Astrocyte (in vitro differentiated cells and primary cell): ENCODE results near the gene KIAA1671. TPM values are rescaled to one million over a fixed set of nuclear protein-coding genes. Genes with fewer than 3 reads are reported as not detected.

Experiments used
- DNase-seq: peaks from one replicate; pipeline ENCODE4 v3.0.0-alpha.2; 2010; ENCODE audit warnings: low read depth
- FAIRE-seq: peaks from 2 replicates; lab custom pipeline; 2011; peaks lifted over from hg19 to GRCh38; lab: Jason Lieb, UNC
- H2AFZ ChIP-seq: 2 replicates; pipeline ENCODE4 v1.6.0; 2012; ENCODE audit warnings: low read depth, low read length, inconsistent platforms
- H3K27ac ChIP-seq: 2 replicates; pipeline ENCODE4 v1.5.1; 2011; ENCODE audit warnings: low read depth, low read length, inconsistent platforms
- H3K27me3 ChIP-seq: 2 replicates; pipeline ENCODE4 v1.6.0; 2011; ENCODE audit warnings: low read length, inconsistent platforms; ENCODE audit not compliant: insufficient read depth
- H3K36me3 ChIP-seq: 2 replicates; pipeline ENCODE4 v1.5.1; 2011; ENCODE audit warnings: low read length, inconsistent platforms; ENCODE audit not compliant: insufficient read depth
- H3K4me1 ChIP-seq: 2 replicates; pipeline ENCODE4 v1.5.1; 2011; ENCODE audit warnings: low read length, inconsistent platforms; ENCODE audit not compliant: insufficient read depth
- H3K4me2 ChIP-seq: 2 replicates; pipeline ENCODE4 v1.6.0; 2012; ENCODE audit warnings: low read length, inconsistent platforms
- H3K4me3 ChIP-seq: 2 replicates; pipeline ENCODE4 v1.5.1; 2011; ENCODE audit warnings: low read depth, mild to moderate bottlenecking, low read length, inconsistent platforms; ENCODE audit not compliant: insufficient read depth
- H3K79me2 ChIP-seq: 2 replicates; pipeline ENCODE4 v1.6.0; 2012; ENCODE audit warnings: mild to moderate bottlenecking, low read length, inconsistent platforms; ENCODE audit not compliant: insufficient read depth
- H3K9ac ChIP-seq: 2 replicates; pipeline ENCODE4 v1.6.0; 2012; ENCODE audit warnings: mild to moderate bottlenecking, low read length, inconsistent platforms
- H3K9me3 ChIP-seq: 2 replicates; pipeline ENCODE4 v1.5.1; 2012; ENCODE audit warnings: low read depth, mild to moderate bottlenecking, low read length, inconsistent platforms; ENCODE audit not compliant: insufficient read depth
- H4K20me1 ChIP-seq: 2 replicates; pipeline ENCODE4 v1.6.0; 2012; ENCODE audit warnings: low read length, inconsistent platforms; ENCODE audit not compliant: insufficient read depth
- H3K27ac Mint-ChIP-seq: one replicate; pipeline ENCODE4 v1.8.0; 2021; ENCODE audit warnings: mild to moderate bottlenecking, mixed read lengths; ENCODE audit not compliant: unreplicated experiment
- H3K27me3 Mint-ChIP-seq: one replicate; pipeline ENCODE4 v1.8.0; 2021; ENCODE audit warnings: low read depth, mixed read lengths; ENCODE audit not compliant: unreplicated experiment
- H3K36me3 Mint-ChIP-seq: one replicate; pipeline ENCODE4 v1.8.0; 2021; ENCODE audit warnings: low read depth, mixed read lengths; ENCODE audit not compliant: unreplicated experiment
- H3K4me1 Mint-ChIP-seq: one replicate; pipeline ENCODE4 v1.8.0; 2021; ENCODE audit warnings: low read depth, mixed read lengths; ENCODE audit not compliant: unreplicated experiment
- H3K4me3 Mint-ChIP-seq: one replicate; pipeline ENCODE4 v1.8.0; 2021; ENCODE audit warnings: mild to moderate bottlenecking, moderate library complexity, mixed read lengths; ENCODE audit not compliant: unreplicated experiment
- H3K9me3 Mint-ChIP-seq: one replicate; pipeline ENCODE4 v1.8.0; 2021; ENCODE audit warnings: mild to moderate bottlenecking, mixed read lengths; ENCODE audit not compliant: unreplicated experiment
- CTCF ChIP-seq: IDR thresholded peaks from 2 replicates; pipeline ENCODE4 v1.5.1; 2011; ENCODE audit warnings: low read depth, mild to moderate bottlenecking, inconsistent platforms, low read length, moderate library complexity; ENCODE audit not compliant: insufficient read depth
- EZH2 ChIP-seq: IDR thresholded peaks from 2 replicates; pipeline ENCODE4 v1.6.1; 2012; ENCODE audit warnings: mild to moderate bottlenecking, low read length, inconsistent platforms; ENCODE audit not compliant: insufficient read depth
- total RNA-seq: library from RNA; stranded (reverse); gene quantifications from 2 replicates; pipeline ENCODE4 v1.2.1, GENCODE V29; 2021

The KIAA1671 gene
- total RNA-seq, 1 donor from 2014 or later, result 28.4 TPM

GRCh38 chr22:25174156-25174887, 221.8 kb downstream of the KIAA1671 start:
- Histone ChIP-seq H3K4me2 (no peak overlapping the region), H3K4me3 (no peak overlapping the region), H3K27me3 (no peaks in the 10 kb centered on the region), H3K9me3 (no peaks in the 10 kb centered on the region), H3K27ac (no peak overlapping the region), H3K36me3 (no peaks in the 10 kb centered on the region), H3K9ac (no peak overlapping the region), H3K4me1 (no peaks in the 10 kb centered on the region), H4K20me1 (no peaks in the 10 kb centered on the region), H3K79me2 (no peaks in the 10 kb centered on the region), H2AFZ (no peak overlapping the region)
- H3K36me3 Mint-ChIP-seq, result peaks cover 19% of the 10 kb centered on the region
- DNase-seq (no peak), FAIRE-seq (no peak)
- peak overlapping the region; percentile 78 for H3K27ac Mint-ChIP-seq
- no peak overlapping the region for H3K4me3 Mint-ChIP-seq
- TF ChIP-seq CTCF, result no peak
- no peak for TF ChIP-seq EZH2
- no peaks in the 10 kb centered on the region for H3K27me3 Mint-ChIP-seq
- H3K4me1 Mint-ChIP-seq, result peaks cover 7% of the 10 kb centered on the region
- peaks cover under 1% of the 10 kb centered on the region for H3K9me3 Mint-ChIP-seq

GRCh38 chr22:25174888-25175411, 222.4 kb downstream of the KIAA1671 start:
- Mint-ChIP-seq H3K9me3 (peaks cover 5% of the 10 kb centered on the region), H3K36me3 (peaks cover 25% of the 10 kb centered on the region), H3K27ac (peak overlapping the region; percentile 78), H3K27me3 (no peaks in the 10 kb centered on the region), H3K4me3 (no peak overlapping the region), H3K4me1 (peaks cover 7% of the 10 kb centered on the region)
- Histone ChIP-seq H3K9me3 (no peaks in the 10 kb centered on the region), H3K4me1 (no peaks in the 10 kb centered on the region), H3K4me2 (no peak overlapping the region), H2AFZ (no peak overlapping the region), H3K36me3 (no peaks in the 10 kb centered on the region), H3K9ac (no peak overlapping the region), H3K27me3 (no peaks in the 10 kb centered on the region), H3K27ac (no peak overlapping the region), H3K4me3 (no peak overlapping the region), H4K20me1 (no peaks in the 10 kb centered on the region), H3K79me2 (no peaks in the 10 kb centered on the region)
- DNase-seq (no peak), FAIRE-seq (no peak)
- no peak for TF ChIP-seq CTCF
- no peak for TF ChIP-seq EZH2

- FAIRE-seq, result no peak
- no peak overlapping the region for H3K4me3 ChIP-seq
- H3K9me3 ChIP-seq, result no peaks in the 10 kb centered on the region
- TF ChIP-seq EZH2 (no peak), CTCF (no peak)
- peaks cover 29% of the 10 kb centered on the region for H3K36me3 Mint-ChIP-seq
- no peak overlapping the region for H3K27ac ChIP-seq
- peaks cover 6% of the 10 kb centered on the region for H3K9me3 Mint-ChIP-seq
- H3K4me2 ChIP-seq, result no peak overlapping the region
- no peak for DNase-seq
- no peak overlapping the region for H3K4me3 Mint-ChIP-seq
- H2AFZ ChIP-seq, result no peak overlapping the region
- H3K36me3 ChIP-seq, result no peaks in the 10 kb centered on the region
- no peaks in the 10 kb centered on the region for H4K20me1 ChIP-seq
- no peaks in the 10 kb centered on the region for H3K4me1 ChIP-seq
- H3K9ac ChIP-seq, result no peak overlapping the region
- H3K27me3 ChIP-seq, result no peaks in the 10 kb centered on the region
- H3K27me3 Mint-ChIP-seq, result no peaks in the 10 kb centered on the region
- H3K27ac Mint-ChIP-seq, result no peak overlapping the region
- no peaks in the 10 kb centered on the region for H3K79me2 ChIP-seq
- H3K4me1 Mint-ChIP-seq, result peaks cover 7% of the 10 kb centered on the region
Measured at GRCh38 chr22:25176175-25176574, 223.7 kb downstream of the KIAA1671 start.
